HepG2 (cell line): Measurements from ENCODE around the gene NPB.

Experiments used
- FOXM1 ChIP-seq: sonication (generic); formaldehyde crosslinking; IDR thresholded peaks from 2 replicates; pipeline ENCODE4 v1.5.0; 2020; ENCODE audit warnings: missing genetic modification reagents
- HDAC1 ChIP-seq: sonication (generic); formaldehyde crosslinking; IDR thresholded peaks from 2 replicates; pipeline ENCODE4 v1.5.1; 2020; ENCODE audit warnings: mild to moderate bottlenecking, missing genetic modification reagents
- PLSCR1 ChIP-seq: sonication (generic); formaldehyde crosslinking; IDR thresholded peaks from 2 replicates; pipeline ENCODE4 v1.5.0; 2020; ENCODE audit warnings: missing genetic modification reagents, mild to moderate bottlenecking, borderline replicate concordance
- SRSF9 ChIP-seq: fragments of 200-400 bp; formaldehyde crosslinking; IDR thresholded peaks from 2 replicates; pipeline ENCODE4 v1.6.1; 2018; ENCODE audit warnings: borderline replicate concordance, mild to moderate bottlenecking, low read depth, low read length; ENCODE audit not compliant: insufficient read depth, poor library complexity, severe bottlenecking
- TAF1 ChIP-seq: sonication (generic); formaldehyde crosslinking; IDR thresholded peaks from 2 replicates; pipeline ENCODE4 v1.4.0; 2020; ENCODE audit warnings: missing genetic modification reagents
- TAF15 ChIP-seq: fragments of 200-400 bp; formaldehyde crosslinking; IDR thresholded peaks from one replicate; pipeline ENCODE4 v1.6.1; 2018; ENCODE audit warnings: mild to moderate bottlenecking, low read depth, low read length; ENCODE audit not compliant: poor library complexity, severe bottlenecking
- ZNF224 ChIP-seq: sonication (generic); formaldehyde crosslinking; IDR thresholded peaks from 2 replicates; pipeline ENCODE4 v1.5.0; 2020; ENCODE audit warnings: mild to moderate bottlenecking, missing genetic modification reagents
- ZNF225 ChIP-seq: sonication (generic); formaldehyde crosslinking; IDR thresholded peaks from 2 replicates; pipeline ENCODE4 v1.4.0; 2020; ENCODE audit warnings: mild to moderate bottlenecking, missing genetic modification reagents
- TF ChIP-seq, protein P1 (sequence below): sonication (generic); formaldehyde crosslinking; IDR thresholded peaks from 2 replicates; pipeline ENCODE4 v1.8.1; 2023; ENCODE audit warnings: mild to moderate bottlenecking, inconsistent platforms, moderate library complexity, missing genetic modification reagents, borderline replicate concordance

DNA sequence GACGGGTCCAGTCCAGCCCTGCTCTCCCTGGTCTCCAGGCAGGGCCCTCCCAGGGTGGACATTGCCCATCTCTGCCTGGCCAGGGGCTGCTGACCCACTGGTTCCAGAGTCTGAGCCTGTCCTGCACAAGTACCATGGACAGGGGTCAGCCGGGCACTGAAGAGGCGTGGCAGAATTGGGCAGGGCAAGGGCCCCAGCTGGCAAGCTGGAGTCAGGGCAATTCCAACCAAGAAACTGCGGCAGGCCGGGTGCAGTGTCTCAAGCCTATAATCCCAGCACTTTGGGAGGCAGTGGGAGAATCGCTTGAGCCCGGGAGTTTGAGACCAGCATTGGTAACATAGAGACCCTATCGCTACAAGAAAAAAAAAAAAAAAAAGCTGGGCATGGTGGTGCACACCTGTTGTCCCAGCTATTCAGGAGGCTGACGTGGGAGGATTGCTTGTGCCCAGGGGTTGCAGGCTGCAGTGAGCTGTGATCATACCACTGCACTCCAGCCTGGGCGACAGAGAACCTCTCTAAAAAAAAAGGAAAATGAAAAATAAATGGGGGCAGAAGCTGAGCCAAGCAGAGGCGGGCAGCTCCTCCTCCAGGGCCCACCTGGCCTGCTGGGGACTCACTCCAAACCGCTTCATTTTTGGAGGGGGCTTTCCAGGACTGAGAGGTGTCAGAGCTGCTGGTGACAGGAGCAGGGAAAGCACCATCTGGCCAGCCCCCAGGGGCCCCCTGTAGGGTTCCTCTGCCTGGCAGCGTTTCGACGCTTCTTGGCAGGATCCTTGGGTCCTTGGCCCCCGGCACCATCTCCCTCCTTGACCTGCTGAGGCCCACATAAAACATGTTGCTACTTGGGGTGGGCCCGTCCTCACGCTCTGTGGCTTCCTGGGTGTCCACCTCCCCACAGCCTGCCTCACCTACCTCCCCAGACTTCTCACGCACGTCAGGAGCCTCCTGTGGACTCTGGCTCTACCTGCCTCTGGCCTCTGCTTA lies 28.4 kb downstream of the NPB start:
- TF ChIP-seq FOXM1 (no peak), TAF15 (no peak), SRSF9 (no peak), ZNF224 (CRISPR knock-in tag) (no peak), HDAC1 (no peak), PLSCR1 (CRISPR knock-in tag) (no peak), TAF1 (no peak), ZNF225 (CRISPR knock-in tag) (no peak)
- TF ChIP-seq, protein P1, sequence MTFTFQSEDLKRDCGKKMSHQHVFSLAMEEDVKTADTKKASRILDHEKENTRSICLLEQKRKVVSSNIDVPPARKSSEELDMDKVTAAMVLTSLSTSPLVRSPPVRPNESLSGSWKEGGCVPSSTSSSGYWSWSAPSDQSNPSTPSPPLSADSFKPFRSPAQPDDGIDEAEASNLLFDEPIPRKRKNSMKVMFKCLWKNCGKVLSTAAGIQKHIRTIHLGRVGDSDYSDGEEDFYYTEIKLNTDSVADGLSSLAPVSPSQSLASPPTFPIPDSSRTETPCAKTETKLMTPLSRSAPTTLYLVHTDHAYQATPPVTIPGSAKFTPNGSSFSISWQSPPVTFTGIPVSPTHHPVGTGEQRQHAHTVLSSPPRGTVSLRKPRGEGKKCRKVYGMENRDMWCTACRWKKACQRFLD (CRISPR knock-in tag) = no peak
